Smooth muscle cell (in vitro differentiated cells): Measurements from ENCODE around the gene FITM1. TPM values are rescaled to one million over a fixed set of nuclear protein-coding genes. Genes with fewer than 3 reads are reported as not detected.

ENCODE experiments used
- DNase-seq: peaks from one replicate; lab custom pipeline; 2025; ENCODE audit not compliant: unreplicated experiment; lab: John Stamatoyannopoulos, UW
- H2AFZ ChIP-seq: fragments of 200-600 bp; sonication (generic); 2 replicates; pipeline ENCODE4 v1.6.0; 2016; ENCODE audit warnings: antibody characterized with exemption, low read depth, mild to moderate bottlenecking
- H3F3A ChIP-seq: fragments of 200-600 bp; sonication (generic); 2 replicates; pipeline ENCODE4 v1.6.0; 2017; ENCODE audit warnings: antibody characterized with exemption, low read depth
- H3K27ac ChIP-seq: fragments of 200-600 bp; sonication (generic); 2 replicates; pipeline ENCODE4 v1.5.1; 2016; ENCODE audit warnings: low read depth, mild to moderate bottlenecking
- H3K27me3 ChIP-seq: fragments of 200-600 bp; sonication (generic); 2 replicates; pipeline ENCODE4 v1.6.1; 2016; ENCODE audit warnings: low read depth, mild to moderate bottlenecking
- H3K36me3 ChIP-seq: fragments of 200-600 bp; sonication (generic); 2 replicates; pipeline ENCODE4 v1.5.1; 2016; ENCODE audit warnings: low read depth
- H3K4me1 ChIP-seq: fragments of 200-600 bp; sonication (generic); 2 replicates; pipeline ENCODE4 v1.5.1; 2016; ENCODE audit warnings: low read depth
- H3K4me2 ChIP-seq: fragments of 200-600 bp; sonication (generic); 2 replicates; pipeline ENCODE4 v1.6.0; 2016; ENCODE audit warnings: mild to moderate bottlenecking
- H3K4me3 ChIP-seq: fragments of 200-600 bp; sonication (generic); 2 replicates; pipeline ENCODE4 v1.5.1; 2016; ENCODE audit warnings: mild to moderate bottlenecking
- H3K79me2 ChIP-seq: fragments of 200-600 bp; sonication (generic); 2 replicates; pipeline ENCODE4 v1.6.0; 2016; ENCODE audit warnings: low read depth, mild to moderate bottlenecking
- H3K9ac ChIP-seq: fragments of 200-600 bp; sonication (generic); 2 replicates; pipeline ENCODE4 v1.6.0; 2016; ENCODE audit warnings: low read depth
- H3K9me3 ChIP-seq: fragments of 200-600 bp; sonication (generic); replicated peaks from 2 replicates; pipeline ENCODE4 v1.5.1; 2016; ENCODE audit warnings: low read depth
- H4K20me1 ChIP-seq: fragments of 200-600 bp; sonication (generic); 2 replicates; pipeline ENCODE4 v1.6.0; 2016; ENCODE audit warnings: low read depth
- CTCF ChIP-seq: fragments of 200-600 bp; sonication (generic); IDR thresholded peaks from 2 replicates; pipeline ENCODE4 v1.5.1; 2017; ENCODE audit warnings: borderline replicate concordance, mild to moderate bottlenecking, antibody characterized with exemption; ENCODE audit not compliant: insufficient read depth, poor library complexity, severe bottlenecking
- WGBS: methylation state at CpG from one replicate; pipeline ENCODE4 v1.1.7; 2016; ENCODE audit warnings: low lambda C conversion rate; 5-methylcytosine and 5-hydroxymethylcytosine counted together
- polyA plus RNA-seq: library from polyadenylated mRNA; unstranded; fragments of >200 nt; fragmentation: Nextera tagmentation; extraction: Ambion mirVana; gene quantifications from 2 replicates; pipeline ENCODE4 v1.2.1, GENCODE V29; 2016
- total RNA-seq: library from RNA; depleted of rRNA; stranded (reverse); fragments of >200 nt; gene quantifications from 2 replicates; pipeline ENCODE4 v1.2.3, GENCODE V29; 2014

Gene FITM1
- total and polyA plus RNA-seq, 2 experiments from 2014 or later = 0.31 TPM; not detected in 1

- H3K4me3 ChIP-seq = no peak overlapping the region
- no peak overlapping the region for H2AFZ ChIP-seq
- H3K4me2 ChIP-seq = no peak overlapping the region
- no peak for DNase-seq
- no peaks in the 10 kb centered on the region for H3K27me3 ChIP-seq
- H4K20me1 ChIP-seq = peaks cover 9% of the 10 kb centered on the region
- peaks cover 6% of the 10 kb centered on the region for H3F3A ChIP-seq
- no peaks in the 10 kb centered on the region for H3K36me3 ChIP-seq
- no peaks in the 10 kb centered on the region for H3K9me3 ChIP-seq
- H3K4me1 ChIP-seq = peaks cover 15% of the 10 kb centered on the region
- no peak overlapping the region for H3K27ac ChIP-seq
- 97% methylated on average over 3 of the region's 3 CpGs for WGBS
- H3K79me2 ChIP-seq = peaks cover 24% of the 10 kb centered on the region
- no peak overlapping the region for H3K9ac ChIP-seq
- TF ChIP-seq CTCF = no peak
Measured at GRCh38 chr14:24149302-24149969, 19.0 kb downstream of the FITM1 start.

- H3K4me1 ChIP-seq = peaks cover 15% of the 10 kb centered on the region
- no peak for DNase-seq
- no peaks in the 10 kb centered on the region for H3K9me3 ChIP-seq
- no peaks in the 10 kb centered on the region for H3K27me3 ChIP-seq
- H3K4me3 ChIP-seq = no peak overlapping the region
- H4K20me1 ChIP-seq = peaks cover 9% of the 10 kb centered on the region
- H3K9ac ChIP-seq = no peak overlapping the region
- peaks cover 17% of the 10 kb centered on the region for H3K79me2 ChIP-seq
- H2AFZ ChIP-seq = no peak overlapping the region
- H3K27ac ChIP-seq = no peak overlapping the region
- WGBS = 99% methylated on average over 9 of the region's 9 CpGs
- peaks cover 6% of the 10 kb centered on the region for H3F3A ChIP-seq
- H3K36me3 ChIP-seq = no peaks in the 10 kb centered on the region
- H3K4me2 ChIP-seq = no peak overlapping the region
- no peak for TF ChIP-seq CTCF
Measured at GRCh38 chr14:24150061-24150460, 19.6 kb downstream of the FITM1 start.

- Histone ChIP-seq H3K79me2 (peaks cover 16% of the 10 kb centered on the region), H3K36me3 (no peaks in the 10 kb centered on the region), H2AFZ (no peak overlapping the region), H3K9ac (no peak overlapping the region), H3K4me3 (no peak overlapping the region), H3K27me3 (no peaks in the 10 kb centered on the region), H3K9me3 (no peaks in the 10 kb centered on the region), H3F3A (peaks cover 3% of the 10 kb centered on the region), H3K27ac (no peak overlapping the region), H4K20me1 (peaks cover 9% of the 10 kb centered on the region), H3K4me2 (no peak overlapping the region), H3K4me1 (peaks cover 13% of the 10 kb centered on the region)
- DNase-seq = no peak
- TF ChIP-seq CTCF = no peak
- WGBS = 96% methylated on average over 9 of the region's 9 CpGs
Measured at GRCh38 chr14:24150567-24150966, 20.1 kb downstream of the FITM1 start.

- Histone ChIP-seq H3K9me3 (no peaks in the 10 kb centered on the region), H3K9ac (no peak overlapping the region), H3K36me3 (no peaks in the 10 kb centered on the region), H3K79me2 (peaks cover 16% of the 10 kb centered on the region), H3K4me3 (no peak overlapping the region), H3K27ac (no peak overlapping the region), H4K20me1 (peaks cover 9% of the 10 kb centered on the region), H3K4me1 (peaks cover 9% of the 10 kb centered on the region), H3F3A (no peaks in the 10 kb centered on the region), H2AFZ (no peak overlapping the region), H3K4me2 (no peak overlapping the region), H3K27me3 (no peaks in the 10 kb centered on the region)
- WGBS = 98% methylated on average over 9 of the region's 9 CpGs
- TF ChIP-seq CTCF = no peak
- DNase-seq = no peak
Measured at GRCh38 chr14:24150993-24151392, 20.5 kb downstream of the FITM1 start.
